C4-2B (cell line): ENCODE results near the gene TMEM123.

ENCODE experiments used
- ZFX ChIP-seq: fragments of 450-650 bp; IDR thresholded peaks from 2 replicates; pipeline ENCODE4 v1.6.1; 2017
- TF ChIP-seq, protein P1 (sequence below): fragments of 450-650 bp; conservative IDR thresholded peaks from 2 replicates; pipeline ENCODE4 v1.5.1; 2017; ENCODE audit warnings: mild to moderate bottlenecking

DNA sequence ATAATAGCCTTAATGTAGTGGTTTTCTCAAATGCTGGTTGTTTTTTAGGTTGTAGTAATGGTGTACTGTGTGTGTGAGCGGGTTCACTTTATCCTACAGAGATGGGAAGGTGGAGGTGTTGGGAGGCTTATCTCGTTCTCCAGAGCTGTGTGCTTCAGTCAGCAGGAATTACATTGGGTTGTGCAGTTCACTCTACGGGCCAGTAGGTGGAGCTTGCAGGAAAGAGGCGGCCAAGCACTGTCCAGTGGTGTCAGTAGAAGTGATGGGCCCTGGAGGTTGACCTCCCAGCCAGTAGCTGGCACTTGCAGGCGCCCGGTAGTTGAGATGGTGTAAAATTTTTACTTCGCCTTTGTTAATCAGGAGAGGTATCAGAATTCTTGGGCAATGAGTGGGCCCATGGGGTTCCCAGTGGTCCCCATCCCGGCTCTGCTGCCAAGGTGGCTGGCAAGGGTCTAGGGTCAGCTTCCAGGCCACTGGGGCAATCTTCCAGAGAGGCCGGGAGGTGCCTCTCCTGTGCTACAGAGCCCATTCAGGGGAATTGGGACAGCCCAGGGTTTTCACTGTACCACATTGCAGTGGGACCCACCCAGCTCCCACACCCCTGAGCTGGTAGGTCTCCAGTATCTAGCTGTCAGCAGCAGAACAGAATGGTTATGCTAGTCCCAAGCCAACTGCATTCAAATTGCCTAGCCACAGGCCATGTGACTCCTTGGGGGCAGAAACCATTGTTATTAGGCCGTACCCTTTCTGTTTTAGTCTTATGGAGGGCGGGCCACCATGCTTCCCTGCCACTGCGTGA, 61.7 kb downstream of the TMEM123 start:
- TF ChIP-seq, protein P1, sequence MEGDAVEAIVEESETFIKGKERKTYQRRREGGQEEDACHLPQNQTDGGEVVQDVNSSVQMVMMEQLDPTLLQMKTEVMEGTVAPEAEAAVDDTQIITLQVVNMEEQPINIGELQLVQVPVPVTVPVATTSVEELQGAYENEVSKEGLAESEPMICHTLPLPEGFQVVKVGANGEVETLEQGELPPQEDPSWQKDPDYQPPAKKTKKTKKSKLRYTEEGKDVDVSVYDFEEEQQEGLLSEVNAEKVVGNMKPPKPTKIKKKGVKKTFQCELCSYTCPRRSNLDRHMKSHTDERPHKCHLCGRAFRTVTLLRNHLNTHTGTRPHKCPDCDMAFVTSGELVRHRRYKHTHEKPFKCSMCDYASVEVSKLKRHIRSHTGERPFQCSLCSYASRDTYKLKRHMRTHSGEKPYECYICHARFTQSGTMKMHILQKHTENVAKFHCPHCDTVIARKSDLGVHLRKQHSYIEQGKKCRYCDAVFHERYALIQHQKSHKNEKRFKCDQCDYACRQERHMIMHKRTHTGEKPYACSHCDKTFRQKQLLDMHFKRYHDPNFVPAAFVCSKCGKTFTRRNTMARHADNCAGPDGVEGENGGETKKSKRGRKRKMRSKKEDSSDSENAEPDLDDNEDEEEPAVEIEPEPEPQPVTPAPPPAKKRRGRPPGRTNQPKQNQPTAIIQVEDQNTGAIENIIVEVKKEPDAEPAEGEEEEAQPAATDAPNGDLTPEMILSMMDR, result peak; percentile 95
- TF ChIP-seq ZFX, result no peak
